HEK293T (cell line): ENCODE results near the gene ARPC1B.

Experiments used
- CTBP1 ChIP-seq: fragments of 450-650 bp; IDR thresholded peaks from 2 replicates; pipeline ENCODE4 v1.6.1; 2016; ENCODE audit warnings: borderline replicate concordance
- FOXA1 ChIP-seq: fragments of 450-650 bp; IDR thresholded peaks from 2 replicates; pipeline ENCODE4 v1.6.1; 2016; ENCODE audit warnings: mild to moderate bottlenecking
- PKNOX1 ChIP-seq: fragments of 450-650 bp; IDR thresholded peaks from 2 replicates; pipeline ENCODE4 v1.6.1; 2016

- TF ChIP-seq PKNOX1: no peak
- TF ChIP-seq CTBP1: no peak
- no peak for TF ChIP-seq FOXA1
Observed at GRCh38 chr7:99374111-99375064, at the start of gene ARPC1B.
